Cardiac fibroblast (primary cell): Measurements from ENCODE around the gene SYNPO.

Source experiments
- DNase-seq, 2 donors: peaks; one replicate each; pipeline versions ENCODE4 v3.0.0 to v3.0.0-alpha.2; 2010; ENCODE audit warnings: low read depth in 2 of 2
- H3K4me3 ChIP-seq, 2 donors: replicated peaks in 1 of 2; 1 replicate in 1 of 2; 2 replicates in 1 of 2; pipeline ENCODE4 v1.5.1; 2011; ENCODE audit warnings: low read depth in 2 of 2, low read length in 2 of 2, mild to moderate bottlenecking in 2 of 2, moderate library complexity in 1 of 2
- TF ChIP-seq, protein P1 (sequence below): IDR thresholded peaks from one replicate; pipeline ENCODE4 v1.5.1; 2011; ENCODE audit warnings: low read depth, mild to moderate bottlenecking, low read length, inconsistent platforms

SYNPO gene

DNA sequence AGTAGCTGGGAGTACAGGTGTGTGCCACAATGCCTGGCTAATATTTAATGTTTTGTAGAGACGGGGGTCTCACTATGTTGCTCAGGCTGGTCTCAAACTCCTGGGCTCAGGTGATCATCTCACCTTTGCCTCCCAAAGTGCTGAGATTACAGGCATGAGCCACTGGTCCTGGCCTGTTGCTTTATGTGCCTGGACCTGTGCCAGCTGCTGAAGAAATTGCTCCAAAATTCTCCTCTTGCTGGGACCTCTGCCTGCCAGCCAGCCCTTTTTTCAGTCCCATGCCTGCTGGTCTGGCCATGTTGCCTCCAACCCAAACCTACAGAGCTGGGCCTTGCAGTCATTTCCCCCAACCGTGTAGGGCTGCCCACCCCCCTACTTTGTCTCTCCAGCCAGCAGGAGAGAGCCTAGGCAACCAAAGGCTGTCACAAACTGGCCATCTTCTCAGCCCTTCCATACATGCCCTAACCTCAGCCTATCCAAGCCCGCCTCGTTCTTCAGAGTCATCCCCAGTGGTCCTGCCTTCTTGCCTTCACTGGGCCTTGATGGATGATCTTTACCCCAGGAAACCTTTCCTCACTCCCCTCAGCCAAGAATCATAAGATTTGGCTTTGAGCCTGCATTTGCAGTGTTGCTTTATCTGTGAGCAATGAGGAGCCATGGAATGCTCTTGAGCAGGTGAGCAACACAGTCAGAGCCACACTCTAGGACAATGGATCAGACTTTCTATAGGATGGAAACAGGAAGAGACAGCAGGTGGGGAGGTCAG, 27.4 kb upstream of the SYNPO start:
- TF ChIP-seq, protein P1, sequence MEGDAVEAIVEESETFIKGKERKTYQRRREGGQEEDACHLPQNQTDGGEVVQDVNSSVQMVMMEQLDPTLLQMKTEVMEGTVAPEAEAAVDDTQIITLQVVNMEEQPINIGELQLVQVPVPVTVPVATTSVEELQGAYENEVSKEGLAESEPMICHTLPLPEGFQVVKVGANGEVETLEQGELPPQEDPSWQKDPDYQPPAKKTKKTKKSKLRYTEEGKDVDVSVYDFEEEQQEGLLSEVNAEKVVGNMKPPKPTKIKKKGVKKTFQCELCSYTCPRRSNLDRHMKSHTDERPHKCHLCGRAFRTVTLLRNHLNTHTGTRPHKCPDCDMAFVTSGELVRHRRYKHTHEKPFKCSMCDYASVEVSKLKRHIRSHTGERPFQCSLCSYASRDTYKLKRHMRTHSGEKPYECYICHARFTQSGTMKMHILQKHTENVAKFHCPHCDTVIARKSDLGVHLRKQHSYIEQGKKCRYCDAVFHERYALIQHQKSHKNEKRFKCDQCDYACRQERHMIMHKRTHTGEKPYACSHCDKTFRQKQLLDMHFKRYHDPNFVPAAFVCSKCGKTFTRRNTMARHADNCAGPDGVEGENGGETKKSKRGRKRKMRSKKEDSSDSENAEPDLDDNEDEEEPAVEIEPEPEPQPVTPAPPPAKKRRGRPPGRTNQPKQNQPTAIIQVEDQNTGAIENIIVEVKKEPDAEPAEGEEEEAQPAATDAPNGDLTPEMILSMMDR = no peak
- H3K4me3 ChIP-seq = no peak overlapping the region
- DNase-seq = no peak

DNA sequence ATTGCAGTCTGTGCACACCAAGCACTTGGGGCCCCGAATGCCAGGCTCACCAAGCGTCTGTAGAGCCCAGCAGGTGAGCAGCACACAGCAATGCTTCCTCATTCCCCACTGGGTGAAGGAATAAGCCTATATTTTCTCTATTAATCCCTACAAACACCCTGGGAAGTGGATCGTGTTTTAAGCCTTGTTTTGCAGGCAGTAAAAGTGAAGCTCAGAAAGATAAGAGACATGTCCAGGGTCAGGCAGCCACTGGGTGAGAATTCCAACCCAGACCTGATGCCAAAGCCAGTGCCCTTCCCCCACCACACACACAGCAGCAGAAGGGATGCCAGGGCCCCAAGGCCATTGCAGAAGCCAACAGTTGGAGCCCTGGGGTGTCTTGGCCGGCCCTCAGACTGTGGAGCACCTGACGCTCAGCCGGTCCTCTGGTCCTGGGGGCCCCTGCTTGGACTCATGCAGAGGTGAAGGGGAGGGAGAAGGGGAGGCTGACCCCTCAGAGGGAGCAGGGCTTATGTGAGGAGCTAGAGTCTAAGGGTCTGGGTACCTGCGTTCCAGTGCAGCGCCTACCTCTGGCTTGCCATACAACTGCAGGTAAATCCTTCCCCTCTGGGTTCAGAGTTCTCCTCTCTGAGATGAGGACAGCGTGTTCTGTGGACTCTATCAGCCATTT, 26.3 kb upstream of the SYNPO start:
- H3K4me3 ChIP-seq = no peak overlapping the region
- TF ChIP-seq, protein P1 = peak; percentile 12
- DNase-seq = no peak

DNA sequence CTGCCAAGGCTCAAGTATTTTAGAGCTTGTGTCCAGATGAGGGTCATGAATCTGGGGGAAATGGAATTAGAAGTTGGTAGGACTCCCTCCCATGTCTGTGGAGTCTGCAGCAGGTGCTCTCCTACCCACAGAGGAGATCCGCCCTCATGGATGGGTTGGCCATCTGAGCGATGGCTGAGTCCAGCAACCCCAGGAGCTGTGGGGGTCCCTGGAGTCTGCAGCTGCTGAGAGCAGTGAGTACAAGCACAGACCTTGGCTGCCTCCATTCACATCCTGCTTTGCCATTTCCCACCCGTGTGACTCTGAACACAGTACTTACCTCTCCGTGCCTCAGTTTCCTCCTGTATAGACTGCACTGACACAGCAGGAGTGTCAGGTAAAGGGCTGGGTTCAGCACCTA, 25.8 kb upstream of the SYNPO start:
- TF ChIP-seq, protein P1 = no peak
- no peak overlapping the region for H3K4me3 ChIP-seq
- DNase-seq = no peak

DNA sequence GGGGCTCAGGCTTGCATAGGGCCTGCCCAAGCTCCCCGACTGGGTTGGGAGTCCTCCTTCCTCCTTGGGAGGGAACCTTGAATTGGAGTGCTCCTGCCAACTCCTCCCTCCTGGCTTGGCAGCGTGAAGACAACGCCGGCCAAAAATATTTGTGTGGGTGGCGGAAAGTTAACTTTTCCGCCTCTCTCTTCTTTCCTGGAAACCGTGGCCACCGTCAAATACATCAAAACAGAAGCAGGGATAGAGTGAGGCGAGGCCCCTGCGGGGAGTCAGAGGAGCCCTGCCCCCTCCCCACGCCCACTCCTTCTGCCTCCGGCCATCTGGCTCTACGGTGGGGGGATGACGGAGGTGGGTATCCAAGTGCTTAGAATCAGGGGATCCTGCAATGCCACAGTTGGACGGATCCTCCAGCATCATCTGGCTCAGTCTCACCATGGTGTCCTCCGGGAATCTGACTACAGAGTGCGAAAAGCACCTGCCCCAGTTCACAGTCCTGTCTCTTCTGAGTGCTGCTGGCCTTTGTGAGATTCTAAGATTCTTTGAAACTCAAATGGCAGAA, 25.2 kb upstream of the SYNPO start:
- TF ChIP-seq, protein P1 = no peak
- H3K4me3 ChIP-seq = no peak overlapping the region
- DNase-seq = peak; percentile 43 to 94

DNA sequence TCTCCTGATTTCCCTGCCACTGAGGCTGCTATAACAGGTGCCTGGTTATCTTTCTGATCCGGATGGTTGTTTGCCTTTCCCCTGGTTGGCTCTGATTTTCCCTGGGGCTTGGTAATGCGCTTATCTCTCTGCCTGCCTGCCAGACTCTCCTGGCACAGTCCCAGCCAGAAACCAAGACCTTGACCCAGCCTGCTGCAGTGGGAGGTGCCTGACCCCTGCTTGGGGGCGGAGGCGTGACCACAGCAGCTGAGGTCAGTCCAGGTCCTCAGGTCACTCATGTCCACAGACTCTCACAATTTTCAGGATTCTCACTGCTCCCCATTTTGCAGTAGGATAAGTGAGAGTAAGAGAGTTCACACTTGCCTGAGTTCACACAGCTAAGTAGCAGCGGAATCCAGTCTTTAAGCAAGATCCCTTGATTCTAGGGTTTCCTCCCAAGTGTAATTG, 24.4 kb upstream of the SYNPO start:
- TF ChIP-seq, protein P1 = no peak
- H3K4me3 ChIP-seq = no peak overlapping the region
- peak in 1 of 2 donors; percentile 80 for DNase-seq

DNA sequence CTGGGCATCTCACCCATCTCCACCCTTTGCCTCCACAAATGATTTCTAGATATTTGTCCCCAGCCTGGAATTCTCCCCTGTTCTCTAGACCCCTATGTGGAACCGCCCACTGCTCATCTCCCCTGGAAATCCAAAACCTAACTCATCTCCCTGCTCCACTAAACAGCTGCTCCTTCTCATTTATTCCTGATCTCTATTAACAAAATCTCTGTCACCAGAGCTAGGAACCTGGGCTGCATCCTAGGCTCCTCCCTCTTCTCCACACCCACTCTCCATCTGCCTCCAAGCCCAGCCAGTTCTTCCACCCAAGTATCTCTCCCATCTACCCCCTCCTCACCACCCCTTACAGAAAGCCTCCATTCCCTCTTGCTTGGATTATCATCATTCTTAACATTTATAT, 24.0 kb upstream of the SYNPO start:
- no peak for DNase-seq
- no peak overlapping the region for H3K4me3 ChIP-seq
- TF ChIP-seq, protein P1 = no peak
